Esophagus squamous epithelium (tissue), 4 donors: ENCODE measurements around the gene RASGRF2.

Source experiments
- CTCF ChIP-seq, 6 experiments: fragments of 450-650 bp in 4 of 6; fragments of 200-600 bp in 2 of 6; sonication (generic) in 2 of 6; IDR thresholded peaks; one replicate each; pipeline ENCODE4 v1.5.1; 2016 to 2019; ENCODE audit warnings: antibody characterized with exemption in 6 of 6, mild to moderate bottlenecking in 4 of 6, moderate library complexity in 4 of 6
- POLR2A ChIP-seq, 4 donors: fragments of 450-650 bp; IDR thresholded peaks; one replicate each; pipeline ENCODE4 v1.6.1; 2017; ENCODE audit warnings: antibody characterized with exemption in 4 of 4, mild to moderate bottlenecking in 4 of 4, moderate library complexity in 3 of 4

GRCh38 chr5:81086881-81087281, 126.7 kb downstream of the RASGRF2 start:
- no peak for TF ChIP-seq CTCF (IDR thresholded peaks at IDR 0.05)
- no peak for TF ChIP-seq POLR2A (IDR thresholded peaks at IDR 0.05)
